HG03575 (cell line): ENCODE results near the gene FRAS1.

ENCODE experiments used
- ATAC-seq: cut with Tn5 transposase; IDR thresholded peaks from one replicate; pipeline ENCODE4 v1.9.1; 2021; ENCODE audit not compliant: unreplicated experiment, insufficient number of reproducible peaks, low FRiP score; ENCODE audit errors: extremely low read depth

The FRAS1 gene

GRCh38 chr4:78509043-78509442, 451.9 kb downstream of the FRAS1 start:
- ATAC-seq = no peak

DNA sequence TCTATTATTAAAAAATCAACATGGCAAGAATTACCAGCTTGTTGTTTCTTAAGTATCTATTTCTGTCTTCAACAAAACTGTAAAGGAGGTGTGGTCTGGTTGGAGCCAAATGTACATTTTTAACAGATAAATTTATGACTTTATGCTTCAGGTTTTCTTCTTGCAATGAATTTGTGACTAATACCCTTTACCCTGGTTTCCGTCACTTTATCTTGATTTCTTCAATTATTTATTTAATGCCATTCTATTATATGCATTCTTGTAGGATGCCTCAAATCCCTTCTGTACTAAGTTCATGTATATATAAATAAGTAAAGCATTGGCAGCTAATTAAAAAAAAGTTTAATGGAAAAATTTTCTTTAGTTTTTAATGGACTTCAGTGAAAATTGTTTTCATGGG, 453.0 kb downstream of the FRAS1 start:
- no peak for ATAC-seq

- ATAC-seq = no peak
Observed at GRCh38 chr4:78510681-78511080, 453.6 kb downstream of the FRAS1 start.

GRCh38 chr4:78512357-78512920, 455.3 kb downstream of the FRAS1 start:
- ATAC-seq = no peak

DNA sequence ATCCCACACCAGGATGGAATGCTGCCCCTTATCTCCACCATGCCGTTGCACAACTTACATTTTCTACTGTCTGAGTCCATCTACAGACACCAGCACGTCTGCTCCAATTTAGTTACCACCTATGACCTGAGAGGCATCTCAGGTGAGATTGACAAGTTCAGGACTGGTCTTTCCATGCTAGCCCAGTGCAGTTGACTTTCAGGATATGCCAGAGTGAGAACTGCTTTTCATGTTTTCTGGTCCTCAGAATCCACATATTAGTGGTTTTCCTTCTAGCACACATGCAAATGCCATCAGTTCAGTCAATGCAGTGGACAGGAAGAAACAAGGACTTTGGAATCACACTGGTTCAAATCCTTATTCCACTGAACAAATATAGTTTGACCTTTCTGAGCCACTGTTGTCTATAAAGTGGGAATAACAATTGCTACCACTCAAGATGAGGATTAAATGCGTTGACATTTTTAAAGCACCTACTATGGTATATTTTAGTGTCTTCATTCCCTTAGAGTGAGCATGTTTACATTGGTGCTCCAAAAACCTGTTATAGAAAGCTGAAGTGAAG, 456.4 kb downstream of the FRAS1 start:
- no peak for ATAC-seq

DNA sequence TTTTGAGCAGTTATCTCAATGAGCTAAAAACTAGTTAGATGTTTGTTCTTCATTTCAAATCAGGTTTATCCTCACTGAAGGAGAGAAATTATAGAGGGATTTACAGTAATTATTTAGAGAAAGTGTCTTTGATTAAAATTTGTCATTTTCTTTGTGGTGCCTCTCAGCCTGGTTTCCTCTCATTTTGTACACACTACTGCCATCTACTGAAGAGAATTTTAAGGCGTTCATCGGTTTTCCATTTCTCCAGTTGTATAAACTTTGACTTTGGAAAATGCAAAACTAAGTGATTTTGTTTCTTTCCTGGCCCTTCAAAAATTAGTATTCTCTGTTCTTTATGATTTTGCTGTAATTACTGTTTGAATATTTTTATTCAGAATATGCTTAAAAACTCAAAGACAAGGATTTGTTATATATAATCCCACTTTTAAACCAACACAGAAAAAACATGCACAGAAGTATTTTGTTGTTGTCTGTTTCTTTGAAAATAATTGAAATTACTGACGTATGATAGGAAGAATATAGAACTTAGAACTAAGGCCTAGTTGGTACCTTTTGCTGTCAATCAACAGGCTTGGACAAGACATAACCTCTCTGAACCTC, 460.0 kb downstream of the FRAS1 start:
- no peak for ATAC-seq

- ATAC-seq = no peak
Observed at GRCh38 chr4:78518561-78518960, 461.4 kb downstream of the FRAS1 start.

GRCh38 chr4:78519962-78520361, 462.8 kb downstream of the FRAS1 start:
- ATAC-seq = no peak

DNA sequence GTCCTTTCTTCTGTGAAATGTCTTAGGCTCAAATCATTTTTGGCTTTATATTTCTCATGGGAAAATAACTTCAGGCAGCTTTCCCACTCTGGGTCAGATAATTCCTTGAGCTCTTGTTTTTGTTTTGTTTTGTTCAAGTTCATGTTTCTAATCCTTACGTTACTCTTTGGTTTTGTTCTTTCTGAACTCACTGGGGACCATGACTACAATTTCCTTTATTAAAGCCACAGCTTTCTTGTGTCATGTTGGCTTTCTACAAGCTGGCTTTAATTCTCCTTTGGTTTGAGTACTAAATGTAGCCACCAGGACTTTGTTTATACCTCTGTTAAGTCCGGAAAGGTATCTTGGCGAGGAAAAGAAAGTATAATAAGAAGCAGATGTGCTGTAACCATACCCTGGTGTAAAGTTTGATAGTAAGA, 463.7 kb downstream of the FRAS1 start:
- ATAC-seq = no peak

DNA sequence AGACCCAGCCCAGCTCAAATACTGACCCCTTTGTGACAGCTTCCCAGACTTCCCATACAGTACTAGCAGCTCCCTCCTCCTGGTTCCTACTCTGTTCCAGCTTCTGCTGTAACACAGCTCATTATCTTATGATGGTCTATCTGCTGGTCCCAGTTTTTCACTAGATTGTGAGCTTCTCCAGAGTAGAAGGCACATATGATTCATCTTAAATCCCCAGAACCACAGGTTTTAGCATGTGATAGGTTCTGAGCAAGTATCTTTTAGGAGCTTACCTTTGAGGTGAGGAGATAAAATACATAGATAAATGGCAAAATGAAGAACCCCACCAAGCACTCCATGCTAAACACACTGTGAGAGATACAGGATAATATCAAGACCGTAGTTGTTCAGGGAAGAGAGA, 466.9 kb downstream of the FRAS1 start:
- ATAC-seq = no peak

DNA sequence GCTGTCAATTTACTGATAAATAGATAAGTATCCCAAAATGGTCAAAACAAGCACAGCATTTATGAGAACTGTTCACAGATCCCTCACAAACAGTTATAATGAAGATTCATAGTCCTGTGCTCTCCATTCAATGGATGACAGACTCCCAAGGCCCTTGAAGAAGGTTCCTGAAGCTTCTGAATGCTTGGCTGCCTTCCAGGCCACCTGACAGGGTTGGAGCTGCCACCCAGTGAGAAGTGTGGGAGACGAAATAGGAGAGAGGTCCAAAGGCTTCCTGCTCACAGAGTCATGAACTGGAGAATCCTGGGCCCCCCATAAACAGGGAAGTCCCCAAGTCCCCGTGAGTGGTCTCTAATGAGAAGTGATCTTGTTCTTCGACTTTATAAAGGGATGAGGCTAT, 468.4 kb downstream of the FRAS1 start:
- ATAC-seq = no peak

DNA sequence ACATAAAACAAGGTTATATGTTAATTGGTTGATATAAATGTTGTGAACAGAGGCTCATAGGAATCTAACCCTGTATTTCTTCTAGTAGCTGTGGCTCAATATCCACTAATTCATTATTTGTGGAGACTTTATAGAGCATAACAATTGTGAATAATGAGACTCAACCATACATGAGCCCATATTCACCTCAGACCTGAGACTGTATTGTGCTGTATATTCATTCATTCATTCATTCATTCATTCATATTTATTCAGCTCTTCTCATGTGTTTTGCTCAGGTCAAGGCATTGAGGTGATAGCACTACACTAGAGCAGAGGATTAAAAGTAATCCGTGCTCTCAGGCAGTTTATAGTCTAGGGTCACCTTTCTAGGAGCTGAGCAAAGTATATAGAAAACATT, 470.0 kb downstream of the FRAS1 start:
- no peak for ATAC-seq

- ATAC-seq = no peak
Observed at GRCh38 chr4:78527555-78527954, 470.4 kb downstream of the FRAS1 start.

- ATAC-seq = no peak
Observed at GRCh38 chr4:78528327-78528726, 471.2 kb downstream of the FRAS1 start.

DNA sequence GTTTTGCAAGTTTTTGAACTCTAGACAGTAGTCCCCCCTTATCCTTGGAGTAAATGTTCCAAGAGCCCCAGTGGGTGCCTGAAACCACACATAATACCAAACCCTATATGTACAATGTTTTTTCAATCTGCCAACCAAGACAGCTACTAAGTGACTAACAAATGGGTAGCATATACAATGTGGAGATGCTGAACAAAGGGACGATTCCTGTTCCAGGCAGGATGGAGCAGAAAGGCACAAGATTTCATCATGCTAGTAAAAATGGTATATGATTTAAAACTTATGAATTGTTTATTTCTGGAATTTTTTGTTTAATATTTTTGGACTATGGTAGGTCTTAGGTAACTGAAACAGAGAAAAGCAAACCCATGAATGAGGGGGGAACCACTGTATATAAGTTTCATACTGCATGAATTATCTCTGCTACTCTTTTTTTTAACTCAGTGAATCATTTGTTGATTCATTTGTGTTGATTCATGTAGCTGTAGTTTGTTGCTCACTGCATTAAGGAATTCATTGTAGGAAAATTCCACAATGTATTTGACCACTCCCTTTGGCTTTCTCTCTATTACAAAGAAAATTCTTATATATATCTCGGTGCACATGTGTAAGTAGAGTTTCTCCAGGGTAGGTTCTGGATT, 472.6 kb downstream of the FRAS1 start:
- ATAC-seq = no peak

- ATAC-seq = no peak
Observed at GRCh38 chr4:78532046-78532445, 474.9 kb downstream of the FRAS1 start.

GRCh38 chr4:78533854-78534253, 476.7 kb downstream of the FRAS1 start:
- ATAC-seq = no peak

- ATAC-seq = no peak
Observed at GRCh38 chr4:78534286-78534955, 477.3 kb downstream of the FRAS1 start.

DNA sequence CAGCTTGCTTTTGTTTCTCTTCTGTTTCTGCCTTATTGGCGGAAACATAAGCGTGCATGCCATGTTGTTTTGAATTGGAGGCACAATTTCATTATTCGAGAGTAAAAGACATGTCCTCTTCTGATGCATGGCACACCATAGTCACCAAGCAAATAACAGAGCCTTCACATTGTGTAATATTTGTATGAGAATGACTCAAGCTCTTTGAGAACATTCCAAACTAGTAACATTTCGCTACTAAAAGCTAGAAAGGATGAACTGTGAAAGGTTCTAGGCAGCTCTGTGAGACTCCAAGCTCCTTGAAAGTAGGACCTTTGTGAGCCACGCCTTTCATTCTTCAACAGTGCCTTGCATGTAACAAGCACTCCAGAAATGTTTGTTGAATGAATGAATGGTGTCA, 485.2 kb downstream of the FRAS1 start:
- no peak for ATAC-seq
